Fibroblast of the aortic adventitia (primary cell): ENCODE data around the gene PGP. TPM values are rescaled to one million over a fixed set of nuclear protein-coding genes. Genes with fewer than 3 reads are reported as not detected.

Source experiments
- DNase-seq: peaks from one replicate; pipeline ENCODE4 v3.0.0-alpha.2; 2010; ENCODE audit warnings: low read depth
- H3K4me3 ChIP-seq: 2 replicates; pipeline ENCODE4 v1.5.1; 2011; ENCODE audit warnings: low read depth, mild to moderate bottlenecking, control low read depth, low read length, moderate library complexity
- CTCF ChIP-seq: IDR thresholded peaks from 2 replicates; pipeline ENCODE4 v1.5.1; 2011; ENCODE audit warnings: mild to moderate bottlenecking, low read length, control low read depth, inconsistent platforms; ENCODE audit not compliant: insufficient read depth
- total RNA-seq: library from RNA; depleted of rRNA; stranded (reverse); fragments of >200 nt; gene quantifications from 2 replicates; pipeline ENCODE4 v1.2.3, GENCODE V29; 2012; ENCODE audit warnings: low replicate concordance

The PGP gene
- total RNA-seq, 1 donor: 11.3 TPM

- no peak for TF ChIP-seq CTCF
- DNase-seq: no peak
- H3K4me3 ChIP-seq: no peak overlapping the region
These were observed 6.3 kb downstream of the PGP start for GRCh38 chr16:2208308-2208707.

GRCh38 chr16:2207872-2208271, 6.8 kb downstream of the PGP start:
- no peak overlapping the region for H3K4me3 ChIP-seq
- DNase-seq: no peak
- no peak for TF ChIP-seq CTCF

DNA sequence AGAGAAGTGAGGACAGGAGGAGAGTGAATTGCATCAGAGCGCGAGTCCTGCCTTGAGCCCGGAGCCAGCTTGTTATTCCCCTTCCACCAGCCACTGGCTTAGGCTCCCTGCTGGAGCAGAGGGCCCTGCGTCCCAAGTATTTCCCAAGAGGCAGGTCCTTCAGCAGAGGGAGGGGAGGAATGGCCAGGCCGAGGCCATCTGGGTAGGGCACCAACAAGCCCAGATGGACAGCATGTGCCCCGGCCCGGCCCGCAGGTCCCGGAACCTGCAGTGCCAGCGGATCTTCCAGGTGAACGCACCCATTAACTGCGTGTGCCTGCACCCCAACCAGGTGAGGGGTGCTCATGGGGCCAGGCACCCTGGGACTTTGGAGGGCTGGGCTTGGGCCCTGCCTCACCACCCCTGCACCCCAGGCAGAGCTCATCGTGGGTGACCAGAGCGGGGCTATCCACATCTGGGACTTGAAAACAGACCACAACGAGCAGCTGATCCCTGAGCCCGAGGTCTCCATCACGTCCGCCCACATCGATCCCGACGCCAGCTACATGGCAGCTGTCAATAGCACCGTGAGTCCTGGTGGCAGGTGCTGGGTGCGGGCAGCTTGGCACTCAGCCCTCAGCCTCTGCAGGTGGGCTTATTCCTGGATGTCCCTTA, 7.7 kb downstream of the PGP start:
- no peak for DNase-seq
- no peak for TF ChIP-seq CTCF
- H3K4me3 ChIP-seq: peak overlapping the region; percentile 93

DNA sequence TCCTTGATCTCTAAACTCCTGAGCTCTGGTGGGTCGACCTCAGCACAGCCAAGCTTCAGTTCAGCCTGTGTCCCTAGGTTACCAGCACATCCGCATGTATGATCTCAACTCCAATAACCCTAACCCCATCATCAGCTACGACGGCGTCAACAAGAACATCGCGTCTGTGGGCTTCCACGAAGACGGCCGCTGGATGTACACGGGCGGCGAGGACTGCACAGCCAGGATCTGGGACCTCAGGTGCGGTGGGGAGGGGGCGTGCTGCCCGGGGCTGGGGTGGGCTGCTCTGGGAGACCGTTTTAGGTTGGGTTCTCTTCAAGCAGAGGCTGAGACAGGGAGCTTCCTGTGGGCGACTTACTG, 8.2 kb downstream of the PGP start:
- peak overlapping the region; percentile 93 for H3K4me3 ChIP-seq
- DNase-seq: no peak
- no peak for TF ChIP-seq CTCF

- H3K4me3 ChIP-seq: peak overlapping the region; percentile 93
- no peak for TF ChIP-seq CTCF
These were observed 8.7 kb downstream of the PGP start for GRCh38 chr16:2205967-2206313.

DNA sequence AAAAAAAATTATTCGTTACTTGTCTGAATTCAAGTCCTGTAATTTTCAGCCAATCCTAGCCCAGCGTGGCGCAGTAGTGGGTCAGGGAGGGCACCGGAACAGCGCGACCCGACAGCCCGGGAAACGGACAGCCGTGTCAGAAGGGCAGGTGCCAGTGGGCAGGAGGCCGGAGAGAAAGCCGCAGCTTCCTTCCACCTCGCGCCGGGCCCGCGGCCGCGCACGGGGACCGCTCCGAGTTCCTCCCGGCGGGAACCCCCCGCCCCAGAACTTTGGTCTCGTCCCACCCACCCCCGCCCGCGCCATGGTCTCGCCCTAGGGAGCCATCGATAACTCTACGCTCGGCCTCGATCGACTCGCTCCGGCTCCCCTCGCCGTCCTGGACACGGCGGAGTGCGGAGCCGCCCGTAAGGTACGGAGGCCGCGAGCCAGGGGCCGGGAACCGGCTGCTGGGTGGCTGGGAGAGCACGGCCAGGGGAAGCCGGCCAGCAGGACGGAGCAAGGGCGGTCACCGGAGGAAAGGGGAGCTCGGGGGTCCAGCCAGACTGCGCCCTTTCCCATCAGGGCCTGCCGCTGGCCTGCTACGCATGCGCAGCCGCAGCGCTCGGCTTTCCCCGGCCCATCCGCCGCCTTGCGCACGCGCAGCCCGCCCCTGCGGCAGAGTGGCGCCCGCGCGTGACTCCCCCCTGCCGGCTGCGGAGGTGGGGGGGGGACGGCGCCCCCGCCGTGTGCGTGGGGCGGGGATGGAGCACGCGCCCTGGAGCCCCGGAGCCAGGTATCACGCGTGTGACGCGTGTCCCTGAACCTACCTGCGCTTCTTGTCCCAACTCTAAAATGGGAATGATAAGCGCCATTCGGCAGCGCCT, 9.3 kb downstream of the PGP start, which contains the start of gene MLST8:
TSS of gene MLST8 (plus strand) at position 351 of the 863 bp plus-strand sequence. CDS start 632 bp downstream, outside the sequence.
- DNase-seq: peak; percentile 87
- no peak for TF ChIP-seq CTCF
- H3K4me3 ChIP-seq: peak within 1 kb of the TSS; percentile 93

More at GRCh38 chr16:2205967-2206313, 8.7 kb downstream of the PGP start:
- no peak for DNase-seq
